Breast epithelium (tissue), 3 donors: ENCODE data around the gene CXCR4.

ENCODE experiments used
- CTCF ChIP-seq, 3 donors: fragments of 450-650 bp; IDR thresholded peaks; one replicate each; pipeline ENCODE4 v1.5.1; 2016 to 2017; ENCODE audit warnings: antibody characterized with exemption in 3 of 3, mild to moderate bottlenecking in 3 of 3, moderate library complexity in 3 of 3
- POLR2A ChIP-seq: fragments of 450-650 bp; IDR thresholded peaks from one replicate; pipeline ENCODE4 v1.6.1; 2016; ENCODE audit warnings: antibody characterized with exemption, mild to moderate bottlenecking, moderate library complexity
- POLR2AphosphoS5 ChIP-seq, 3 donors: sonication (generic); formaldehyde crosslinking; IDR thresholded peaks; one replicate each; pipeline ENCODE4 v1.6.1; 2017; ENCODE audit warnings: antibody characterized with exemption in 3 of 3

GRCh38 chr2:136080114-136080513 is 37.8 kb downstream of the CXCR4 start:
- TF ChIP-seq CTCF (IDR thresholded peaks at IDR 0.05) (no peak), POLR2A (no peak), POLR2AphosphoS5 (IDR thresholded peaks at IDR 0.05) (no peak)
